OCI-LY3 (cell line): ENCODE measurements around the gene ACACB.

Experiments used
- CTCF ChIP-seq: fragments of 200-600, 300-600 bp; sonication (generic); IDR thresholded peaks from 2 replicates; pipeline ENCODE4 v1.5.1; 2014; ENCODE audit warnings: antibody characterized with exemption, low read length, low read depth
- EZH2phosphoT487 ChIP-seq: fragments of 200-600 bp; shearing (Covaris generic); IDR thresholded peaks from 2 replicates; pipeline ENCODE4 v1.6.1; 2018; ENCODE audit warnings: antibody characterized with exemption, mixed run types, low read depth

GRCh38 chr12:109200825-109201495 is 84.6 kb downstream of the ACACB start:
- TF ChIP-seq CTCF = no peak
- no peak for TF ChIP-seq EZH2phosphoT487
